ENCODE results near the gene PLA2G4F.

PLA2G4F gene

DNA sequence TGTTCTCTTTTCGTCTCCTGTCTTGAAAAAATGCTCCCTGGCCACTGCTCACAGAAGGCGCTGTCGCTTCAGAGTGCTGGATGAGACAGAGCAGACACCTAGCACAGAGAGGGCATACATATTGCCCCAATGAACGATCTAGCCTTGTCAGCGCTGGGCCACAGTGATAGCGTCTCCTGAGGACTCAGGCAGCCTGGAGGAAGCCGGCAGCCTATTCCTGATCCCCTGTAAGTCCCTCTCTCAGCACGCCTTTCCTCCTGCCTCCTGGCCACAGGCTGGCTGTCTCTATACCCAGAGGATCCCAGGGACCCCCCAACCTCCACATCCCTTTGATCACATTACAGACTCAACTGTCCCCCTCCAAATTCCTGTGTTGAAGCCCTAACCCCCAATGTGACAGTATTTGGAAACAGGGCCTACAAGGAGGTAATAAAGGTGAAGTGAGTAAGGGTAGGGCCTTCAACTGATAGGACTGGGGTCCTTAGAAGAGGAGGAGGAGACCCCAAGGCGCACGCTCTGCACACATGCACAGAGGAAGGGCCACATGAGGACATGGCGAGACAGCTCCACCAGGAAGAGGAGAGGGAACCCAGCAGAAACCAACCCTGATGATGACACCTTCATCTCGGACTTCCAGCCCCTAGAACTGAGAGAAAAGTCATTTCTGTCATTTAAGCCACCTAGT, 7.5 kb downstream of the PLA2G4F start:
- no peak for DNase-seq (ENCODE audit: low spot score)

DNA sequence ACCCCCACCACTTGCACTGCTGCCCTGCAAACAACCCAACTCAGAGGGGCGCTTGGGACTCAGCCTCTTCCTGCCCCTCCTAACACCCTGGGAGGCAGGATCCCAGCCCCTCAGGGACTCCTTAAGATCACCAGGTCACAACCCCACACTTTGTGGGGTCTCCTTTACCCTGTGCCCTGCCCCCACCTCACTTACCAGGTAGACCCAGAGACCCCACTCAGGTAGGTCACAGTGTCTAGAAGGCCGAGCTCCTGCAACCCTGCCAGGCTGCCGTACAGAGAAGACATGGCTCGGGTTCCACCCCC, 9.1 kb downstream of the PLA2G4F start:
- DNase-seq (ENCODE audit: low spot score): no peak

DNA sequence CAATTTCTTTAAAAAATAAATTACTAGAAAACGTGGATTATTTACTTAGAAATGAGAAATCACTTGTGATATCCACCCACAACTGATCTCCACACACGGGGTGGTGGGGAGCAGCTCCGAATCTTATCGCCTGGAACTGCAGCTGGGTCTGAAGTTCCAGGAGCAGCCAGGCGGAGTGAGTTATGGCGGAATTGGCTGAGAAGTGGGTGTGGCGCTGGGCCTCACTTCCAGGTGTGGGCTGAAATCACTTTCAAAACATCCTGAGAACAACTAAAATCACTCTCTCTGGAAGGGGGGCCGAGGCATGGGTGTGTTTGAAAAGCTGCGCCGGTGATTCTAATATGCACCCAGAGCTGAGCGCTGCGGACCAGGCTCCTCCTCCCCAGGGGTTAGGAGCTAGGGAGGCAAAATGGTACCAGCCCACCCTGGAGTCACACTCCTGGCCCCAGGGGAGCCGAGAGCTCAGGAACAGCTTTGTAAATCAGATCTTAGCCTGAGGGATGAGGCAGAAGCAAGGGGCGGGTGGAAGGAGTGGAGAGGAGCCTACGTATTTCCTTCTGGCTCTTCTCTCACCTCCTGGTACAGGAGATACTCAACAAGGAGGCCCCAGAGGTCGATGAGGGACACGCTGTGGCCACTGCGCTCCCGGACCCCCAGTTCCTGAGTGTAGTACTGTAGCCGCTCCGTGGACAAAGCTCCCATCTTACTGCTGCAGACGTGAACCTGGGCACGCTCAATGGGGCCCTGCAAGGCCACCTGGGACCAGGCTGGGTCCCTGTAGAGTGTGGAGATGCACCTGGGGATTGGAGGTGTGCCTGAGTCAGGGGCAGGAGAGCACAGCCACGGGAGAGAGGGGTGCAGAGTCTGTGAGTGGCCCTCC, 9.6 kb downstream of the PLA2G4F start:
- DNase-seq (ENCODE audit: low spot score): no peak

DNA sequence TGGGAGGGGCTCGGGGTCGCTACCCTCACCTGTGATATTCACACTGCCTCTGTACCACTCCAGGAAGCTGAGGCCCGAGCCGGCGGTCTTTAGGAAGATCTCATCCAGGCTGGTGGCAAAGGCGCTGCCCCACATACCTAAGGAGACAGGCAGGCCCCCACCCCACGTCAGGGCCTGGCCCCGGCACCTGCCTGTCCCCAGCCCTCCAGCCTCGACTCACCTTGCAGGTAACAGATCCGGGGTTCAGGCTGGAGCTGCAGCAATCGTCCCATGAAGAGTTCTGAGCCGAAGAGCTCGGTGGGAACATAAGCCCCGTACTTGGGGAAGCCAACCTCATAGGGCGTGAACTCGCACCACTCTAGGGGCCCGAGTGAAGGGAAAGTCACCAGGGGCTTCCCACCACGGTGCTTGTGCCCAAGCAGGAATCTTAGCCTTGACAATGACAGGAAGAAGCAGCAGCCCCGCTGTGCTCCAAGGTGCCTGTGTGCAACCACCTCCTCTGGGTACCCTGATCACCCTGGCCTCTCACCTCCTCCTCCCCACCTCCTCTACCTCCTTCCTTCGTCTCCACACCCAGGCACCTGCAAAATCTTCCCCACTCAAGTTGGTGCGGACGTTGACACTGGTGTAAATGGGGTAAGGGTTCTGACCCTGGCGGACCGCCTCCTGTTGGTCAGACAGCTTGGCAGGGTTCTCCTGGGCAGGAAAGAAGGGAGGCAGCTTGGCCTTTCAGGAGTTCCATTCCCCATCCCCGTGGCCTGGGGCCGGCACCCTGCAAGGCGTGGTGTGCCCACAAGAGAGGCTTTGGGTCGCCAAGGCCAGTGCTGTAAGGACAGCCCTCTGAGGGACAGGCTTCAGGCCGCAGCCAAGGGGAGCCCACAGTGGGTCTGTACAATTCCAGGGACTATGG, 10.6 kb downstream of the PLA2G4F start:
- no peak for DNase-seq (ENCODE audit: low spot score)

DNA sequence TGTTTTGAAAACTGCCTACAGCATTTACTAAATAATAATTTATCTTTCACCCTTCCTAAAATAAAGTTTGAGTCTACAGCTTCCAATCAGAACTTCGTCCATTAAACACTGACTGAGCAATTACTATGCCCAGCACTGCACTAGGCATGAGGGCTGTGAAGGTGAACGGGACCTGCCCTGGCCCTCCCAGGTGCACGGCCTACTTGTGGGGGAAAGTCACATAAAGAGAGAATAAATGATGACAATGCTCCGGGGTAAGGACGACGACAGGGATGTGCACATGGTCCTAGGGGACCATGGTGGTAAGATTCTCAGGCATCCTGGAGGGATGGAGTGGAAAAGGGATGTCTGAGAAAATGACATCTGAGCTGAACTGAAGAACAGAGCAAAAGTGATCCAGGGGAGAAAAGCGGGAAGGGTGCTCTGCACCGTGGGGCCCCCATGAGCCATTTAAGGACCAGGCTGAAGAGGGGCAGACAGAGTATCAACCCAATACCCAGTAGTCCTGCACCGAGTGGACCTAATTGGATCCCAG, 11.5 kb downstream of the PLA2G4F start:
- DNase-seq (ENCODE audit: low spot score): no peak

DNA sequence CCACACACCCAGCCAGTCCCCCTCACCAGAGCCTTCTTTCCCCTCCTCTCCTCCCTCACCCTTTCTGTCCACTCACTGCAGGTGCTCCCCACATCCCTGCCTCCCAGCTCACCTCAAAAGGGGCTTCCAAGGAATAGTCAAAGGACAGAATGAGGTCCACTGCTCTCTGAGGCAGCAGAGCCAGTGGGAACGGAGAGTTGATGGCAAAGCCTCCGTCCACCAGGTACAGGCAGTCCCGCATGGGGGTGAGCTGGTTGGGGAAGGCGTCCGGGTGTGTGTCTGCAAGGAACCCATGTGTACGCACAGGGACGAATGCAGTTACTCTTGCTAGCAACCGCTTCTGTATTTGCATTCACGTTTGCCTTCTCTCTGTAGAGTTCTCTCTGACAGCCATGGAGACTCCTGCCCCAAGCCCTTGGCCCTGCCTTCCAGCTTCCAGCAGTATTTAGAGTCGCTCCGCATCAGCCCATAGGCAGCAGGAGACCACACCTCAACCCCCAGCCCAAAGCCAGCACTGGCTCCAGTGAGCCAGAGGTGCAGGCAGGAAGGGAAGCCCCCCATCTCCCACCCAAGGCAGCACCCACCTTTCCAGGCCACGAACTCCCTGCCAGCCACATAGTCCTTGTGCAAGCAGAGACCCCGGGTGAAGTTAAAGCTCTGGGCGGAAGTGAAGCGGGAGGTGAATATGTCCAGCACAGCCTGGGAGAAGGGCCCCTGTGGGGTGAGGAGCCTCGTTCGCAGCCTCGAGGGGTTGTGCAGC, 12.4 kb downstream of the PLA2G4F start:
- DNase-seq (ENCODE audit: low spot score): no peak

DNA sequence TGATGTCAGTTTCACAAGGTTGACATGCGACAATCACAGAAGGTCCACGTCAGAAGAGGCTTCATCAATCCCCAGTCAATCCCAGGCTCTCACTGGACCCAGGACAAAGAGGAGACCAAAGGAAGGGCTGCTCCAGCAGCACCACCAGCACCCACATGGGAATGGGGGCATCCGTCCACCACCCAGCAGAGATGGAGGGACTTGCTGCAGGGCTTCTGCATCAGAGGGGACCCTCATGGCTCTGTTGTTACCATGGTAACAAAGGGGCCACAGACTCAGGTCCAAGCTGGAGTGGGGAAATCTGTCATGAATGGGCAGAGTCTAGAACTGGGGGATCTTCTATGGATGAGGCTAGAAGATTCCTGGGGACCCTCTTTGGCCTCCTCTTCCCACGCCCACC, 13.1 kb downstream of the PLA2G4F start:
- no peak for DNase-seq (ENCODE audit: low spot score)

DNA sequence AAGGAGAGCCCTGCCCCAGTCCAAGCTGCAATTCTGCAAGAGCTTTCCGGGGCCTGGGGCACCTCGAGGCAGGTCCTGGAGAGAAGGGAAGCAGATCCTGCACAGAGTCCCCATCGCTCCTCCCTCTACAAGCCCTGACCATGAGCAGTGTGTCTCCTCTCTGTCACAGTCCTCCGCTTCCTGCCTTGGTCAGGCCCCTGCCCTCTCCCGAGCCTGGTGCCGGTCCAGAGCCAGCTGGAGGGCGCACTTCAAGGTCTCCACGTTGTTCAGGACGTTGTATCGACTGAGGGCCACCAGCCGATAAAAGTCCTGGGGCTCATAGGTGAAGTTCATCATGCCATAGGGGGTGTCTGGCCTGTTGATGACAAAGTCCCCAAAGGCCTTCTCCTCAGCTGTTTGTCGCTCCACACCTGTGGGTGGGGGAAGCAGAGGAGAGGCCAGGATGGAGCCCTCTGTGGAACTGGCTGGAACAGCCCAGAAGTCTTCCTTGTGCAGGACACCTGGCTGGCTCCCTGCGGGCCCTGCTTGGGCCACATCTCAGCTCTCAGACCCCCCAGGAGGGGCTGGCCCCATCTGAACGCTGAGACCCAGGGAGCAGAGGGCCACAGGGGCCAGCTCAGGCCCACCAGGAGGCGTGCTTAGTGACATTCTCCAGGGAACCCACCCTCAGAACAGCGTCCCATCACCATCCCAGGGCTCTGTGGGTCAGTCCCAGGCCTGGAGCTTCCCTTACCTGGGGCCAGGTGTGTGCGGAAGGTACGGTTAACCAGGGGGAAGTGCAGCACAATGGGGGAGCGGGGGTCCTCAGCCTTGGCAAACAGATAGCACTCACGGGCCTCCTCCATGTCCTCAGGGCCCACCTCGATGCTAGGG, 14.4 kb downstream of the PLA2G4F start:
- no peak for DNase-seq (ENCODE audit: low spot score)

DNA sequence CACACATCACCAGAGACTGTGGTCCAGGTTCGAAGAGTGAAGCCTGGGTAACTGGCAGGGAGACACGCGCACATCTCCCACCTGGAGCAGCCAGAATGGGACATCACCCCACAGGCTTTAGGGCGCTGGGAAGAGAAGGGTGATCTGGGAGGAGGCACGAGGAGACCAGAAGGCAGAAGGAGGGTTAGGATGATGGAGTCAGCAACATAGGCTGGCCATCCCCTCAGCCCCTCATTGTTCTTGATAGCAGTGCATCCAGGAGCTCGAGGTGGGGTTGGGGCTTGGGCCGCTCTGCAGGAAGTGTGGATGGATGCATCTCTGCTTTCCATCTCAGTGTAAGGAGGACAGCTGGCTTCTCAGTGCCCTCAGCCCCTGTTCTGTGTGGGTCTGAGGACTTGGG, 15.2 kb downstream of the PLA2G4F start:
- no peak for DNase-seq (ENCODE audit: low spot score)

DNA sequence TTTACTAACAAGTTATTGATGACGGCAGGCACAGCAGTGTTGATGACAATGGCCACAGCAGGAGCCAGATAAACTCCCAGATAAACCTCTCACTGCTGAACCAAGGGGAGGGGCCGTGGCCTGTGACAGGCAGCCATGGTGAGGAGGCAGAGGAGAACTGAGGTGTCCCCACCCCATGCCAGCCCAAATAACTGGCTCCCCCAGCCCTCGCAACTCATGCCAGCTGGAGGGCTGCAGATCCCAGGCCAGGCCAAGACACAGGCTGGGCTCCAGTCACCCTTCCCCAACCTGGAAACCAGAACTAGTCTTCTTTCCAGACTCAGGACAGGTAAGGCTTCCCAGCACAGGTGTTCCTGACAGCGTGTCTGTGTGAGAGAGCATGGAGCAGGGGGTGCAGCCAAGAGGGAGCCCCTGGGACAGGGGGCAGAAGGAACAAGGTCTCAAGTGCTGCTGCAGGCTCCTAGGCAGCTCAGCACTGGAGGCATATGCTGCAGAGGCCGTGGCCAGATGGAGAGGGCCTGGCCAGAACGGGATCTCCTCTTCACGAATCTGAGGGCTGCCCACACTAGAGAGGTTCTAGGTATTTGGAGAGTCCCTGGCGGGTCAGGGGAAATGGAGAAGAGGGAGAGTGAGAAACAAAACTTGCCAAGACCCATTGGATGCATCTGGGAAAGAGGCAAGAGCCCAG, 15.9 kb downstream of the PLA2G4F start:
- no peak for DNase-seq (ENCODE audit: low spot score)

DNA sequence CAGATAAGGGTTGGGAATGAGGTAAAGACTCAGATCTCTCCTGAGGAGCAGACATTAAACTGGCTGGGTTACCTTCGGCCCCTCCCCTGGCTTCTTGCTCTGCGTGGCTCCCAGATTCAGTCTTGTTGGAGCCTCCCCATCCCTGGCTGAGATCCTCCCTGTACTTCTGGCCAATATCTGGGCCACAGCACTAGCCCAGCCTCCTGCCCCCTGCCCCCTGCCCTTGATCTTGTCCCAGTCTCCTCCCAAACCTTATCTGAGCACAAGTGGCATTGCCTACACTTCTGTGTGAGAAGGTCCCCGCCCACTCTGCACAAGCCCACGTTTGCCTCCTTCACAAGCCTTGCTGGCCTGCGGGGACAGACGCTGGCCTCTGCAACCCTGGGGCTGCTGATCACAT, 16.8 kb downstream of the PLA2G4F start:
- no peak for DNase-seq (ENCODE audit: low spot score)

DNA sequence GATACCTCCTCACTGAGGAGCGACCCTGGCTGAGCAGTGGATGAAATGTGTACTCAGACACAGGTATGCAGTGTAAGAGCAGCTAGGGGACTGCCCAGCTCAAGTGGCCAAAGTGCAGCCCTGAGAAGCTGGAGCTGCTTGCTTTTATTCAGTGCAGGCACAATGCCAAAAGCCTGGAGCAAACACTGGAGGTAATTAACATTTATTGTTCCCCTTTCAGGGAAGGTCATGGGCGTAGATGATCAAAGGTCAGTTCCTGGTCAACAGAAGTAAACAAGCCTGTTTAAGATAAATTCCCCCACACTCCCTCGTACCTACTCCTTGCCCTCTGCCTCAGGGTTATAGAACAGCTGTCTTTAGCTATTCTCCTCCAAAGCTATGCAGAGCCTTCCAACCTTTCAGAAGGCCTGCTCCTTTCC, 17.5 kb downstream of the PLA2G4F start:
- no peak for DNase-seq (ENCODE audit: low spot score)

DNA sequence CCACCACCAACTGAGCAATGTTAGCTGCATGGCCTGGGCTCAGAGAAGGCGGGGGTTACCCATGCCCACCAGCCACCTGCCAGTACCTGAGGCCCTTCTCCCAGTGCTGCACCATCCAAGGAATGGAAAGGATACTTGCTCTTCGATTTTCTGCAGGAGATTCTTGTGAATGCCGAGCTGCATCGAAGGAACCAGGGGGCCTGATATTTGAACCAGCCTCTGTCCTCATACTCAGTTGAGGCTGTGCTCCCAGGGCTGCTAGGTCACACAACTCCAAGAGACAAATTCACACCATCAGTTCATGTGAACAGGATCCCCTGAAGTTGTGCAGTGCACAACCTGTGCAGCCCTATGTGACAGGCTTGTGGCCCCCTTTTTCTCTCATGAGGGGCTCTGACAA, 18.0 kb downstream of the PLA2G4F start:
- DNase-seq (ENCODE audit: low spot score): no peak

DNA sequence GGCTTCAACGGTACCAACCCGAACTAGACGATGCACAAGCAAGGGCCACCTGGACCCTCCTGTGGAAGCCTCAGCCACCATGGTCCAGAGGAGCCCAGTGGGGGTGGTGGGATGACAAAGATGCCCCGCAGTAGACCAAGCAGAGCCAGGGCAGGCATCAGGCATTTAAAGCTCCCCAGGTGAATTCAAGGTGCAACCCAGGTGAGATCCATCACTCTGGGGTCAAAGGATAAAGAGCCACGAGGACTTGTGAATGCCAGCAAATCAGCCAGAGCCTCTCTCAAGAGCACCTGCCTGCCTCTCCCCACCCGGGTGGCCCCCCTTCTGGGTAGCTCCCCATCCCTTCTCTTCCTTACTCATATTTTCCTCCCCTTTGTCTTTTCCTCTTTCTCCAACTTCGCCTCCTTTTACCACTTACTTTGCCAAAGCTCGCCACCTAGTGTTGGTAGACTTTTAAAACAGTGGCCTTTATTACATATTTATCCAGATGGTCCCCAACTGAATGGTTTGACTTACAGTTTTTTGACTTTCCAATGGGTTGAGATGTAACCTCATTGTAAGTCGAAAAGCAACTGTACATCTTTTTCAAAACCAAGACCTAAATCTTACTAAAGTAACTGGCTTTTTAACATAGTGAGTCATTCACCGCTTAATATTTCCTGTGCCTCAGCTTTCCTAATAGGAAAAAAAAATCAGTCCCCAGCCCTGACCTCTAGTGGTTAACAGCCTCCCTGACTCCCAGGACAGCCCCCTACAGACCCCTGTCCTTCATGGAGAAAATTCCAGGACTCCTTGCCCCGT, 18.8 kb downstream of the PLA2G4F start:
- DNase-seq (ENCODE audit: low spot score): peak; percentile 62

DNA sequence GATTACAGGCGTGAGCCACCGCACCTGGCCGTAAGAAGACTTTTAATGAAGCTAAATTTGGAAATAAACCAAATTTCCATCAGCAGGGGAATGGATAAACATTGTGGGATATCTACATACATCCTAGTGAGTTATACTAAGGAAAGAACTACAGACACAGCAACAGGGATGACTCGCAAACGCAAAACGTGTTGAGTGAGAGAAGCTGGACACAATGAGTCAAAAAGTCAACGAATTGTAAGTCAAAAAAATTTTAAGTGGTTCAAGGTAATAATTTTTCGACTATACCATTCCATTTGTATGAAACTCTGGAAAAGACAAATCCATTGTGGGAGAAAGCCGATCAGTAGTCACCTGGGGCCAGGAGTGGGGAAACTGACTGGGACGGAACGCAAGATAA, 19.9 kb downstream of the PLA2G4F start:
- DNase-seq (ENCODE audit: low spot score): no peak

DNA sequence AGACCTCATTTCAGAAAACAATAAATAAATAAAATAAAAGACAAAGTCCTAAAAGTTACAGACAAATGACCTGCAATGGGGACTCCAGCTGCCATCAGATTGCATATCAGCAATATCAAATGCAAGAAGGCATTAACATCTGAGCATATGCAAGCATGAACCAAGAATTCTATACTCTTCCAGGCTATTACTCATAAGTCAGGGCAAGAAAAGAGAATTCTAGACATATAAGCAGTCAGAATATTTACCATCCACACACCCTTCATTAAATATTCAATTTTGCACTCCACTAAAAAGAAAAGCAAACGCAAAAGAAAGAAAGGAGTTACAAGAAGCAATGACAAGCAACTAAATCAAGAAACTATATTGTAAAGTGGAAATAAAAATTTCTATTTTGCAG, 21.1 kb downstream of the PLA2G4F start:
- no peak for DNase-seq (ENCODE audit: low spot score)

DNA sequence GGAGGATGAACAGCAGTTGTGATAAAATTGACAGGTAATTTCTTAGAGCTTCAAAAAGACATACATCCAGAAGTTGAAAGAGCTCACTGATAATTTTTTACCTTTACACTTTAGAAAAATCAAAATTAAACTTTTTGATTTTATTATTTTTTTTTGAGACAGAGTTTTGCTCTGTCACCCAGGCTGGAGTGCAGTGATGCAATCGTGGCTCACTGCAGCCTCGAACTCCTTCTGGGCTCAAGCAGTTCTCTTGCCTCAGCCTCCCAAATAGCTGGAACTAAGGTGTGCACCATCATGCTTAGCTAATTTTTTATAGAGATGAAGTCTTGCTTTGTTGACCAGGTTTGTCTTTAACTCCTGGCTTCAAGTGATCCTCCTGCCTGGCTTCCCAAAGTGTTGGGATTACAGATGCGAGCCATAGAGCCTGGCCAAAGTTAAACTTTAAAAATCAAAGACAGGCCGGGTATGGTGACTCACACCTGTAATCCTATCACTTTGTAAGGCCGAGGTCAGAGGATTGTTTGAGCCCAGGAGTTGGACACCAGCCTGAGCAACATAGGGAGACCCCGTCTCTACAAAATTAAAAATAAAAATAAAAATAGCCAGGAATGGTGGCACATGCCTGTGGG, 21.7 kb downstream of the PLA2G4F start:
- DNase-seq (ENCODE audit: low spot score): no peak

DNA sequence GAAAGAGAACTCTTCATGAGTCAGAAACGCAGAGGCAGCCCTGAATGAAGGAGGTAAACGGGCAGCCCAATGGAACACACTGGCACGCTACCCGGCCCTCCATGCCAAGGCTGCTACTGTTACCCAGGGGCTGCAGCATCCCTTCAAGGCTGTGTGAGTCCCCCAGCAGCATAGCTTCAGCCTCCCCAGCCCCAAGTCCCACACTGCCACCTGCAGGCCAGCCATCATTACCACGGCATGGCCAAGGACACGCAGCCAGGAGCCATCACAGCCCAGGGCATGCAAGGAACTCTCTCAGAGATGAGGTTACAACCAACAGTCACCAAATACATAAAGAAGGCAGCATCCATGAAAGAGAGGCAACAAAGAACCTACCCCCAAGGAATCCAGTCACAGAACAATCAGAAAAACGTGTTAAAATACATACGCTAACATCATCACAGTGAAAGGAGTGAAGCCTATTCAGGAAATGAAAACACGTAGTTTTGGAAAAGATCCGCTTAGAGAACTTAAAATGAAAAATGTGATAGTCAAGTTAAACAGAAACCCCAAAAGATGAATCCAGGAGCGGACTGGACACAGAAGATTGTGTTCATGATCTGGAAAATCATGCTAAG, 22.4 kb downstream of the PLA2G4F start:
- DNase-seq (ENCODE audit: low spot score): no peak
